PC-9 (cell line): ENCODE results near the gene CHST1. TPM values are rescaled to one million over a fixed set of nuclear protein-coding genes. Genes with fewer than 3 reads are reported as not detected.

ENCODE experiments used
- BruUV-seq: library from RNA; stranded (reverse); fragments of 400-500 nt; replicated peaks from 2 replicates; lab custom pipeline; 2021; lab: Mats Ljungman, UMichigan
- CTCF ChIA-PET: fragments of 300-600 bp; sonication (Branson Sonifier 250); formaldehyde crosslinking; loops from one replicate; lab custom pipeline; 2022; ENCODE audit warnings: antibody characterized with exemption; lab: Charles Lee
- POLR2A ChIA-PET: fragments of 300-600 bp; sonication (Branson Sonifier 250); formaldehyde crosslinking; loops from one replicate; lab custom pipeline; 2022; ENCODE audit warnings: antibody characterized with exemption; ENCODE audit not compliant: unreplicated experiment; lab: Charles Lee
- DNase-seq, 2 experiments: peaks; one replicate each; pipeline versions ENCODE4 v3.0.0 to v3.0.0-alpha.2; 2015 to 2022; ENCODE audit warnings: mixed read lengths in 1 of 2
- H2AFZ ChIP-seq: fragments of 200-600 bp; sonication (generic); 2 replicates; pipeline ENCODE4 v1.8.1; 2017; ENCODE audit warnings: antibody characterized with exemption
- H3F3A ChIP-seq: fragments of 200-600 bp; sonication (generic); 2 replicates; pipeline ENCODE4 v1.8.1; 2017; ENCODE audit warnings: antibody characterized with exemption, mild to moderate bottlenecking, low read depth; ENCODE audit not compliant: insufficient read depth
- H3K27ac ChIP-seq: fragments of 200-600 bp; sonication (generic); 2 replicates; pipeline ENCODE4 v1.6.1; 2016; ENCODE audit warnings: mixed run types
- H3K27me3 ChIP-seq: fragments of 200-600 bp; sonication (generic); 2 replicates; pipeline ENCODE4 v1.6.1; 2016; ENCODE audit warnings: low read depth, mixed run types; ENCODE audit not compliant: insufficient read depth
- H3K36me3 ChIP-seq: fragments of 200-600 bp; sonication (generic); 2 replicates; pipeline ENCODE4 v1.6.1; 2016; ENCODE audit warnings: low read depth, mixed run types
- H3K4me1 ChIP-seq: fragments of 200-600 bp; sonication (generic); replicated peaks from 2 replicates; pipeline ENCODE4 v1.6.1; 2016; ENCODE audit warnings: mixed run types; ENCODE audit not compliant: insufficient read depth
- H3K4me2 ChIP-seq: fragments of 200-600 bp; sonication (generic); 2 replicates; pipeline ENCODE4 v1.6.1; 2017; ENCODE audit warnings: mixed run types
- H3K4me3 ChIP-seq: fragments of 200-600 bp; sonication (generic); 2 replicates; pipeline ENCODE4 v1.6.1; 2016; ENCODE audit warnings: mixed run types
- H3K79me2 ChIP-seq: fragments of 200-600 bp; sonication (generic); 2 replicates; pipeline ENCODE4 v1.6.1; 2017; ENCODE audit warnings: low read depth, mixed run types
- H3K9me2 ChIP-seq: fragments of 200-600 bp; sonication (generic); 2 replicates; pipeline ENCODE4 v1.8.1; 2017; ENCODE audit warnings: mild to moderate bottlenecking; ENCODE audit not compliant: insufficient read depth
- H3K9me3 ChIP-seq: fragments of 200-600 bp; sonication (generic); 2 replicates; pipeline ENCODE4 v1.8.1; 2016; ENCODE audit warnings: low read depth; ENCODE audit not compliant: insufficient read depth
- H4K20me1 ChIP-seq: fragments of 200-600 bp; sonication (generic); 2 replicates; pipeline ENCODE4 v1.8.1; 2017; ENCODE audit not compliant: insufficient read depth
- CTCF ChIP-seq: fragments of 200-600 bp; sonication (generic); conservative IDR thresholded peaks from 2 replicates; pipeline ENCODE4 v1.6.1; 2017; ENCODE audit warnings: mixed run types, antibody characterized with exemption, mild to moderate bottlenecking, moderate library complexity
- EZH2 ChIP-seq: fragments of 200-600 bp; sonication (generic); IDR thresholded peaks from 2 replicates; pipeline ENCODE4 v1.8.0; 2017; ENCODE audit warnings: antibody characterized with exemption, low read depth
- intact Hi-C: fragments of 100-400 bp; cut with micrococcal nuclease; formaldehyde crosslinking; loops from one replicate; pipeline ENCODE4 v1.10.0; 2022; ENCODE audit not compliant: unreplicated experiment
- total RNA-seq: library from RNA; stranded (reverse); gene quantifications from 2 replicates; pipeline ENCODE4 v1.2.3, GENCODE V29; 2021

CHST1 gene
- total RNA-seq, 1 experiment from 2014 or later: not detected

DNA sequence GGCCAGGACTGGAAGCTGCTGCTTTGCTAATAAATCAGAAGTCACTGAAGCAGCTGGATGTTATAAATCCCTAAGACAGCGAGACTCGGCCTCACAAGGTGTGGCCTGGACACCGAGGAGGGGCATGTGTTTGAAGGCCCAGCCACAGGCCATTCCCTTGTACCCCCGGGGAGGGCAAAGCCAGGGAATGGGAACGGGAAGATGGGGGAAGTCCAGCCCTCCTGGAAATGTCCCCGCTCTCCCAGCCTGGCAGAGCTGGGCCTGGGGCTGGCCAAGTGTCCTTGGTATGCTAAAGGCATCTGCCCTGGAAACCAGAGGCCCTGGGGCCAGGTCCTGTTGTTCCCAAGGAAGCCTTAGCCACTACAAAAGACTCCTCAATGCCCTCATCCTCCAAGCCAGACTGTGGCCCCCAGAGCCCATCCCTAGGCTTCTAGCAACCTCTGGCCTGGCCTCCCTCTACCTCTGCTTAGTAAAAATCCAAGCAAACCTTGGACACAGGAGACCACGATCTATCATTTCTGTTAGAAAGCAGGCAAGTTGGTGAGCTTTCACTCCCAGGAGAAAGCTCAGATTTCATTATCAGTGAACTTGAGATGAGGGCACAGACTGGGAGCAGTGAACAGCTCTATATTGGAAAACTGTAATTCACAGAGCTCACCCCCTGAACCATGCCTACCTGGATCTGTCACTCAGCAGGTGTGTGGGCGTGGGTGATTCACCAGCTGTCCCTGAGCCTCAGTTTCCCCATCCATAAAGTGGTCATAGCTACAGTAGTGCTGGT, 11.0 kb downstream of the CHST1 start:
- no peak overlapping the region for H3K4me2 ChIP-seq
- no peak for DNase-seq
- H2AFZ ChIP-seq: no peak overlapping the region
- no peaks in the 10 kb centered on the region for H3K9me3 ChIP-seq
- H3K36me3 ChIP-seq: no peaks in the 10 kb centered on the region
- ChIA-PET POLR2A (no interaction called here), CTCF (interaction anchor here (0.6 kb wide), 2 partner anchors 117 to 1102 kb away, joined by 4 to 6 read pairs; no protein-coding TSS in a partner anchor)
- no peaks in the 10 kb centered on the region for H3K9me2 ChIP-seq
- TF ChIP-seq EZH2 (no peak), CTCF (no peak)
- BruUV-seq: no TSS peak
- H3K79me2 ChIP-seq: no peaks in the 10 kb centered on the region
- peaks cover 85% of the 10 kb centered on the region for H3K27me3 ChIP-seq
- no peaks in the 10 kb centered on the region for H3K4me1 ChIP-seq
- intact Hi-C loops: loop anchor here (1.0 kb wide), 1 partner anchor 314 kb away; no protein-coding TSS in a partner anchor
- H4K20me1 ChIP-seq: no peaks in the 10 kb centered on the region
- H3K4me3 ChIP-seq: no peak overlapping the region
- H3K27ac ChIP-seq: no peak overlapping the region
- no peaks in the 10 kb centered on the region for H3F3A ChIP-seq

- Histone ChIP-seq H4K20me1 (no peaks in the 10 kb centered on the region), H3K4me1 (no peaks in the 10 kb centered on the region), H3F3A (no peaks in the 10 kb centered on the region), H3K4me2 (no peak overlapping the region), H3K9me3 (no peaks in the 10 kb centered on the region), H3K27ac (no peak overlapping the region), H3K36me3 (no peaks in the 10 kb centered on the region), H2AFZ (no peak overlapping the region), H3K9me2 (no peaks in the 10 kb centered on the region), H3K27me3 (peaks cover 80% of the 10 kb centered on the region), H3K79me2 (no peaks in the 10 kb centered on the region), H3K4me3 (no peak overlapping the region)
- POLR2A ChIA-PET: no interaction called here
- intact Hi-C loops: no loop called here
- TF ChIP-seq EZH2 (no peak), CTCF (no peak)
- CTCF ChIA-PET: no interaction called here
- no TSS peak for BruUV-seq
- no peak for DNase-seq
Measured at GRCh38 chr11:45653277-45653676, 12.1 kb downstream of the CHST1 start.

GRCh38 chr11:45652781-45653180, 12.6 kb downstream of the CHST1 start:
- BruUV-seq: no TSS peak
- Histone ChIP-seq H3K27me3 (peaks cover 80% of the 10 kb centered on the region), H3K4me2 (0 out of 2 replicates have a peak overlapping the region, but pooled peaks have one; percentile 35), H4K20me1 (no peaks in the 10 kb centered on the region), H3K36me3 (no peaks in the 10 kb centered on the region), H3K9me2 (no peaks in the 10 kb centered on the region), H3K27ac (no peak overlapping the region), H3K79me2 (no peaks in the 10 kb centered on the region), H3K4me1 (no peaks in the 10 kb centered on the region), H3K9me3 (no peaks in the 10 kb centered on the region), H3K4me3 (no peak overlapping the region), H2AFZ (no peak overlapping the region), H3F3A (no peaks in the 10 kb centered on the region)
- TF ChIP-seq EZH2: no peak
- TF ChIP-seq CTCF: no peak
- intact Hi-C loops: no loop called here
- CTCF ChIA-PET: interaction anchor here (0.6 kb wide), 1 partner anchor 694 kb away, joined by 3 read pairs; the partner anchor contains the start of gene DGKZ
- POLR2A ChIA-PET: no interaction called here
- no peak for DNase-seq
